Stimulated activated CD8-positive, alpha-beta memory T cell treated with anti-CD3 and anti-CD28 coated beads, Interleukin-4, amount 100 ng/mL, for 48 hours (primary cell): ENCODE results near the gene CSNK2A2.

Experiments
- DNase-seq: peaks from one replicate; pipeline ENCODE4 v3.0.0-alpha.2; 2020

CSNK2A2 gene

GRCh38 chr16:58197314-58198012, 443 bp downstream of the CSNK2A2 start:
- no peak for DNase-seq

- DNase-seq = no peak
Observed at GRCh38 chr16:58196898-58197313, 1.0 kb downstream of the CSNK2A2 start.

- DNase-seq = no peak
Observed at GRCh38 chr16:58195771-58196170, 2.1 kb downstream of the CSNK2A2 start.

- no peak for DNase-seq
Observed at GRCh38 chr16:58195344-58195743, 2.6 kb downstream of the CSNK2A2 start.

- DNase-seq = no peak
Observed at GRCh38 chr16:58194790-58195189, 3.1 kb downstream of the CSNK2A2 start.

GRCh38 chr16:58187665-58188421, 10.1 kb downstream of the CSNK2A2 start:
- DNase-seq = no peak

GRCh38 chr16:58187092-58187491, 10.8 kb downstream of the CSNK2A2 start:
- DNase-seq = no peak

- DNase-seq = no peak
Observed at GRCh38 chr16:58186176-58186944, 11.5 kb downstream of the CSNK2A2 start.

- DNase-seq = no peak
Observed at GRCh38 chr16:58177353-58177710, 20.6 kb downstream of the CSNK2A2 start.

GRCh38 chr16:58176608-58177352, 21.1 kb downstream of the CSNK2A2 start:
- no peak for DNase-seq

- DNase-seq = no peak
Observed at GRCh38 chr16:58170223-58170622, 27.7 kb downstream of the CSNK2A2 start.

GRCh38 chr16:58160855-58161254, 37.1 kb downstream of the CSNK2A2 start:
- DNase-seq = no peak

GRCh38 chr16:58158725-58159124, 39.2 kb downstream of the CSNK2A2 start:
- no peak for DNase-seq

- DNase-seq = no peak
Observed at GRCh38 chr16:58157951-58158540, 39.9 kb downstream of the CSNK2A2 start.

- DNase-seq = no peak
Observed at GRCh38 chr16:58157239-58157638, 40.7 kb downstream of the CSNK2A2 start.

GRCh38 chr16:58155839-58156238, 42.1 kb downstream of the CSNK2A2 start:
- DNase-seq = no peak

GRCh38 chr16:58154345-58154744, 43.6 kb downstream of the CSNK2A2 start:
- DNase-seq = no peak

GRCh38 chr16:58152246-58152868, 45.5 kb downstream of the CSNK2A2 start:
- DNase-seq = no peak

GRCh38 chr16:58148526-58148925, 49.4 kb downstream of the CSNK2A2 start:
- no peak for DNase-seq

- no peak for DNase-seq
Observed at GRCh38 chr16:58148099-58148498, 49.8 kb downstream of the CSNK2A2 start.

GRCh38 chr16:58138852-58139251, 59.1 kb downstream of the CSNK2A2 start:
- DNase-seq = no peak

GRCh38 chr16:58137581-58137980, 60.3 kb downstream of the CSNK2A2 start:
- DNase-seq = no peak
